ENCODE data around the gene H2BK1. TPM values are rescaled to one million over a fixed set of nuclear protein-coding genes. Genes with fewer than 3 reads are reported as not detected.

The H2BK1 gene
- total RNA-seq, 1 donor from 2014 or later, result not detected

DNA sequence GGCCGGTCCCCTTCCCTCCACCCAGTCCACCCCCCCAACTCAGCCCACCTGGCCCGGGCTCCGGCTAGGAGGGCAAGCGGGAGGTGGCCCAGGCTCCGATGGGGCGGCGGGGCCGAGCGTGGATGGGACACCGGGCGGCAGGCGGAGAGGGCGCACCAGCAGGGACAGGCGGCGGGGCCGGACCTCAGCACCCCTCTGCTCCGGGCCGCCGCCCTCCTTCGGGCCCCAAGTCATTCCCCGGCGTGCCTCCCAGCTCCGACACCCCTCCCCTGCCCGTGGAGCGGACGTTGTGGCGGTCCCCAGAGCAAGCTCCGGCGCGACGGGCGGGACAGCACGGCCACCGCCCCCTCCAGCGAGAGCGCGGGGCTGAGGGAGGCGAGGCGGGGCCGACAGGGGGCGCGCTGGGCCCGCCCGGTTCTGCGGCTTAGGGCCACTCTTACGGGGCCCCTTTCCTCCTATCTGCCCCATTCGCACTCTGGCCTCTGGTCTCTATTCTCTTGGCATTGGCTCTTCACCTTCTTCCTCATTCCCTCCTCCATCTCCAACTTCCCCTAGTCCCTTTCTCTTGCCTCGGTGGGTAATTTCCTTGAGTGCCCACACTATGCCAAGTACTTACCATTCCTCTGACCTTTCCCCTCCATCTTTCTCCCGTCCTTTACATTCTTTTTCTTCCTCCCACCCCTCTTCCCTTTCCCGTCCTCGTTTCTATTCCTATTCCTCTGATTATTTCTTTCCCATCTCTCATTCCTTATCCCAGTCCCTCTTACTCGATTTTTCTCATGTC lies 42.1 kb downstream of the H2BK1 start:
- FAIRE-seq (no peak), DNase-seq (ENCODE audit: low read depth) (no peak)
- Histone ChIP-seq H3K36me3 (ENCODE audit: control insufficient read depth, insufficient read depth, low read length) (no peaks in the 10 kb centered on the region), H3K27me3 (ENCODE audit: control insufficient read depth, insufficient read depth, low read length) (peaks cover 32% of the 10 kb centered on the region), H3K4me3 (ENCODE audit: low read depth, low read length) (peak overlapping the region; percentile 22)
- TF ChIP-seq, protein P1, sequence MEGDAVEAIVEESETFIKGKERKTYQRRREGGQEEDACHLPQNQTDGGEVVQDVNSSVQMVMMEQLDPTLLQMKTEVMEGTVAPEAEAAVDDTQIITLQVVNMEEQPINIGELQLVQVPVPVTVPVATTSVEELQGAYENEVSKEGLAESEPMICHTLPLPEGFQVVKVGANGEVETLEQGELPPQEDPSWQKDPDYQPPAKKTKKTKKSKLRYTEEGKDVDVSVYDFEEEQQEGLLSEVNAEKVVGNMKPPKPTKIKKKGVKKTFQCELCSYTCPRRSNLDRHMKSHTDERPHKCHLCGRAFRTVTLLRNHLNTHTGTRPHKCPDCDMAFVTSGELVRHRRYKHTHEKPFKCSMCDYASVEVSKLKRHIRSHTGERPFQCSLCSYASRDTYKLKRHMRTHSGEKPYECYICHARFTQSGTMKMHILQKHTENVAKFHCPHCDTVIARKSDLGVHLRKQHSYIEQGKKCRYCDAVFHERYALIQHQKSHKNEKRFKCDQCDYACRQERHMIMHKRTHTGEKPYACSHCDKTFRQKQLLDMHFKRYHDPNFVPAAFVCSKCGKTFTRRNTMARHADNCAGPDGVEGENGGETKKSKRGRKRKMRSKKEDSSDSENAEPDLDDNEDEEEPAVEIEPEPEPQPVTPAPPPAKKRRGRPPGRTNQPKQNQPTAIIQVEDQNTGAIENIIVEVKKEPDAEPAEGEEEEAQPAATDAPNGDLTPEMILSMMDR (IDR thresholded peaks at IDR 0.05; ENCODE audit: insufficient read depth, low read length, severe bottlenecking), result peak; percentile 75

DNA sequence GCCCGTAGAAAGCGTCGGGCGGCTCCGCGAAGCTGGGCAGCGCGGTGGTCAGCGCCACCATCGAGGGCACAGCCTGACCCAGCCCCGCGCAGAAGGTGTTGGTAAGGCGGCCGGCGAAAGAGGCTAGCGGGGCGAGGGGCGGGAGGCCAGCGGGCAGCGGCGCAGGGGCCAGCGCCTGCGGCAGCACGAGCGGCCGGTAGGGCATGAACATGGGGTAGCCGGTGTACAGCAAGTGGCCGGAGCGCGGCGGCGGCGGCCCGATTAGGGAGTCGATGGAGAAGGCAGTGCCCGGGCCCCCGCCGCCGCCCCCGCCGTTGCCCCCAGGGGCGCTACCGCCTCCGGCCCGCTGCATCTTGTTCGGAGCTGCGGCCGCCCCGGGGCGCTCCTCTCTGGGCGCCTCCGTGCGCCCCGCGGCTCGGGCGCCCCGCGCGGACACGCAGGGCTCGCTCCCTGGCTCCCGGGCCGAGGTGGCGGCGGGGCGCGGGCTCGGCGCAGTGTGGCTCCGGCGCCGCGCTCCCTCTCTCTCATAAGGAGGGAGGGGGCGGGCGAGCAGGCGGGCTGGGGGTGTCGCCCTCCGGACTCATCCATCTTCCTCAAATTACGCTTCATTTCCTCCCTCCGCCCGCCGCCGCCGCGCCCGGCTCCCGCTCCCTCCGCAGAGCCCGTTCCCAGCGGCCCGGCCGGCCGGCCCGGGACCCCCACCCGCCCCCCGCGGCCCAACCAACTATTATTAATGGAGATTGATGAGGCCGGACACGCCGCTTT lies 42.9 kb downstream of the H2BK1 start, which contains the start of gene GBX1:
Gene GBX1, minus strand, starts transcription at position 498 of the 765 bp plus-strand sequence. Its CDS starts 146 bp downstream, at position 352.
- H3K36me3 ChIP-seq (ENCODE audit: control insufficient read depth, insufficient read depth, low read length), result no peaks in the 10 kb centered on the region
- DNase-seq (ENCODE audit: low read depth), result no peak

DNA sequence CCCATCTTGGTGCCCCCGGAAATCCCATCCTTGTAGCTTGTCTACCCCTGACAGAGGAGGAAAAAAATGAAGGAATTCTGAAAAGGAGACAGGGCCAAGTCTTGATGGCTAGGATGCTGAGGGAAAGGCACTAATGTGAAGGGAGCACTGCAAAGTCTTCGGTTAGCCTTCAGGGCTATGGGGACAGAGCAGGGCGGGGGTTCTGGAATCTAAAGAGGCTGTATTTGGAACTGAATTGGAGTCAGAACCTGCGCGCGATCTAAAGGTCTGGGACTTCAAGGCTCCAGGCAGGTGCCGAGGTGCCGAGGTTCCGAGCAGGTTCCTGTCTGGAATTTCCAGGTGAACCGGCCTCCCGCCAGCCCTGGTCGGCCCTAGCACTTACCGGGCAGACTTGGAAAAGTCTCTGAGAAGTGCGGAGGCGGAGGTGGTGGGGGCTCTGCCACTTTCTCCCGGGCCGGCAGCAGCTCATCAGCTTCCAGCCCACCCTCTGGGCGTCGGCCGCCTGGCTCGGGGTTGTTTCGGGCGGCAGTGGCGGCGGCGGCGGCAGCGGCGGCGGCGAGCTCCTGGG lies 43.6 kb downstream of the H2BK1 start:
- Histone ChIP-seq H3K36me3 (ENCODE audit: control insufficient read depth, insufficient read depth, low read length) (no peaks in the 10 kb centered on the region), H3K27me3 (ENCODE audit: control insufficient read depth, insufficient read depth, low read length) (peaks cover 31% of the 10 kb centered on the region), H3K4me3 (ENCODE audit: low read depth, low read length) (peak overlapping the region; percentile 28)
- TF ChIP-seq, protein P1 (IDR thresholded peaks at IDR 0.05; ENCODE audit: insufficient read depth, low read length, severe bottlenecking), result no peak
- FAIRE-seq (no peak), DNase-seq (ENCODE audit: low read depth) (no peak)

More for the DNA sequence above, 42.9 kb downstream of the H2BK1 start, which contains the start of gene GBX1:
- Histone ChIP-seq H3K27me3 (ENCODE audit: control insufficient read depth, insufficient read depth, low read length) (peaks cover 31% of the 10 kb centered on the region), H3K4me3 (ENCODE audit: low read depth, low read length) (peak within 1 kb of the TSS; percentile 28)
- TF ChIP-seq, protein P1 (IDR thresholded peaks at IDR 0.05; ENCODE audit: insufficient read depth, low read length, severe bottlenecking), result no peak
- FAIRE-seq, result no peak

- Histone ChIP-seq H3K36me3 (ENCODE audit: control insufficient read depth, insufficient read depth, low read length) (no peaks in the 10 kb centered on the region), H3K4me3 (ENCODE audit: low read depth, low read length) (no peak overlapping the region), H3K27me3 (ENCODE audit: control insufficient read depth, insufficient read depth, low read length) (peaks cover 17% of the 10 kb centered on the region)
- DNase-seq (ENCODE audit: low read depth) (no peak), FAIRE-seq (no peak)
- TF ChIP-seq, protein P1 (IDR thresholded peaks at IDR 0.05; ENCODE audit: insufficient read depth, low read length, severe bottlenecking), result no peak
Measured at GRCh38 chr7:151161757-151162156, 48.5 kb downstream of the H2BK1 start.

Other genes starting within 250 kb of the H2BK1 start
- under 0.01 and 0.13 TPM in 2 replicates for gene KCNH2, start 232.2 kb downstream of the H2BK1 start, total RNA-seq
- under 0.01 TPM in 2 replicates for gene NOS3, start 219.5 kb downstream of the H2BK1 start, total RNA-seq
- under 0.01 and 0.26 TPM in 2 replicates for gene ATG9B, start 186.0 kb downstream of the H2BK1 start, total RNA-seq
- gene ABCB8, start 182.0 kb downstream of the H2BK1 start, total RNA-seq, result 20.5 and 22.4 TPM in 2 replicates
- under 0.01 and 0.26 TPM in 2 replicates for gene ASIC3, start 162.0 kb downstream of the H2BK1 start, total RNA-seq
- 11.6 and 12.4 TPM in 2 replicates for gene CDK5, start 152.6 kb downstream of the H2BK1 start, total RNA-seq
- 33.2 and 38.9 TPM in 2 replicates for gene SLC4A2, start 150.9 kb downstream of the H2BK1 start, total RNA-seq
- gene FASTK, start 129.7 kb downstream of the H2BK1 start, total RNA-seq, result 51.6 and 65.8 TPM in 2 replicates
- 9.0 and 11.6 TPM in 2 replicates for gene TMUB1, start 127.0 kb downstream of the H2BK1 start, total RNA-seq
- gene AGAP3, start 124.0 kb downstream of the H2BK1 start, total RNA-seq, result 52.7 and 61.1 TPM in 2 replicates
- not detected in 2 replicates for gene GBX1, start 42.8 kb downstream of the H2BK1 start, total RNA-seq
- not detected in 2 replicates for gene ASB10, start 23.2 kb downstream of the H2BK1 start, total RNA-seq
- 60.9 and 85.8 TPM in 2 replicates for gene ABCF2, start 16.7 kb upstream of the H2BK1 start, total RNA-seq
- 23.4 and 25.0 TPM in 2 replicates for gene CHPF2, start 22.0 kb upstream of the H2BK1 start, total RNA-seq
- 2.1 and 4.9 TPM in 2 replicates for gene SMARCD3, start 38.2 kb upstream of the H2BK1 start, total RNA-seq
- 30.0 and 34.0 TPM in 2 replicates for gene NUB1, start 131.3 kb upstream of the H2BK1 start, total RNA-seq
- 0.13 and 0.79 TPM in 2 replicates for gene WDR86, start 199.6 kb upstream of the H2BK1 start, total RNA-seq
- not detected in 2 replicates for gene CRYGN, start 229.7 kb upstream of the H2BK1 start, total RNA-seq